CD4-positive, alpha-beta T cell (primary cell): ENCODE data around the gene PSMD9. TPM values are rescaled to one million over a fixed set of nuclear protein-coding genes. Genes with fewer than 3 reads are reported as not detected.
A peak's percentile ranks its signal among the peaks of the same experiment; 100 is the strongest.

Experiments used
- ATAC-seq: fragments of 200-7000 bp; cut with Tn5 transposase; one replicate; pipeline ENCODE4 v1.10.0; 2022; ENCODE audit warnings: mild to moderate bottlenecking; ENCODE audit not compliant: poor library complexity
- CTCF ChIA-PET: fragments of 350-600 bp; sonication (Branson Sonifier 250); formaldehyde crosslinking; loops from one replicate; lab custom pipeline; 2021; ENCODE audit warnings: antibody characterized with exemption, inconsistent platforms; lab: Charles Lee
- POLR2A ChIA-PET: fragments of 350-600 bp; sonication (Branson Sonifier 250); formaldehyde crosslinking; loops from one replicate; lab custom pipeline; 2021; ENCODE audit warnings: antibody characterized with exemption, inconsistent platforms; lab: Charles Lee
- DNase-seq, 14 experiments: peaks; one replicate each; pipeline ENCODE4 v3.0.0-alpha.2; 2013 to 2020; ENCODE audit warnings: mixed read lengths in 2 of 14
- H3K27ac ChIP-seq, 2 donors: one replicate each; pipeline versions ENCODE4 v1.5.1 to v1.7.0; 2013; ENCODE audit warnings: low read length in 2 of 2, low read depth in 1 of 2, mild to moderate bottlenecking in 1 of 2
- H3K27me3 ChIP-seq, 2 experiments: 1 replicate in 1 of 2; 2 replicates in 1 of 2; pipeline versions ENCODE4 v1.6.1 to v1.7.0; 2013; ENCODE audit warnings: low read length in 2 of 2, control low read depth in 1 of 2, mild to moderate bottlenecking in 1 of 2, moderate library complexity in 1 of 2; ENCODE audit not compliant: insufficient read depth in 2 of 2, control insufficient read depth in 1 of 2
- H3K36me3 ChIP-seq: one replicate; pipeline ENCODE4 v1.6.1; 2013; ENCODE audit warnings: low read length, control low read depth; ENCODE audit not compliant: insufficient read depth
- H3K4me1 ChIP-seq: one replicate; pipeline ENCODE4 v1.6.1; 2013; ENCODE audit warnings: low read length, control low read depth; ENCODE audit not compliant: insufficient read depth
- H3K4me3 ChIP-seq: one replicate; pipeline ENCODE4 v1.5.1; 2013; ENCODE audit warnings: mild to moderate bottlenecking, low read length, moderate library complexity
- H3K9me3 ChIP-seq, 2 experiments: 1 replicate in 1 of 2; 2 replicates in 1 of 2; pipeline versions ENCODE4 v1.6.1 to v1.7.0; 2013; ENCODE audit warnings: low read length in 2 of 2, mild to moderate bottlenecking in 2 of 2, control low read depth in 1 of 2, moderate library complexity in 1 of 2; ENCODE audit not compliant: control insufficient read depth in 1 of 2, insufficient read depth in 1 of 2
- H3K27ac Mint-ChIP-seq: one replicate; pipeline ENCODE4 v1.8.0; 2020; ENCODE audit warnings: mixed read lengths
- H3K27me3 Mint-ChIP-seq: one replicate; pipeline ENCODE4 v1.8.0; 2021; ENCODE audit warnings: mixed read lengths
- H3K36me3 Mint-ChIP-seq: one replicate; pipeline ENCODE4 v1.8.0; 2021; ENCODE audit warnings: low read depth, mixed read lengths
- H3K4me1 Mint-ChIP-seq: one replicate; pipeline ENCODE4 v1.8.0; 2021; ENCODE audit warnings: low read depth, mixed read lengths
- H3K4me3 Mint-ChIP-seq: one replicate; pipeline ENCODE4 v1.8.0; 2020; ENCODE audit warnings: mild to moderate bottlenecking, mixed read lengths
- H3K9me3 Mint-ChIP-seq: one replicate; pipeline ENCODE4 v1.8.0; 2020; ENCODE audit warnings: mixed read lengths
- intact Hi-C, 2 experiments: fragments of 100-400 bp; cut with DNase I in 1 of 2; cut with micrococcal nuclease in 1 of 2; formaldehyde crosslinking; loops; one replicate each; pipeline versions ENCODE4 v1.15.1 to v1.9.0; 2023 to 2025; cut with DNase I, micrococcal nuclease
- total RNA-seq, 174 experiments: library from RNA in 2 of 174; stranded (reverse) in 2 of 174; gene quantifications; one replicate each; pipeline ENCODE4 v1.2.3 and lab custom pipeline; 2021 to 2026
- TF ChIP-seq, protein P1 (sequence below): fragments of 200-600 bp; IDR thresholded peaks from one replicate; pipeline ENCODE4 v1.8.0; 2022; ENCODE audit warnings: antibody characterized with exemption, mild to moderate bottlenecking

The PSMD9 gene
- total RNA-seq, 2 experiments from 2014 or later, result 29.5 to 31.8 TPM

- no peak for ATAC-seq
- H3K9me3 ChIP-seq, result no peaks in the 10 kb centered on the region
- H3K27ac ChIP-seq, result peak overlapping the region; percentile 21 to 44
- H3K27ac Mint-ChIP-seq, result peak overlapping the region; percentile 77
- no peaks in the 10 kb centered on the region for H3K27me3 ChIP-seq
- no peaks in the 10 kb centered on the region for H3K36me3 Mint-ChIP-seq
- intact Hi-C loops, result loop anchor here (1.0 to 5.0 kb wide), 4 partner anchors 45 to 127 kb away; partner anchors contain the start of genes PSMD9 (in 2 of the 2) and TMEM120B (in 1 of the 2)
- peaks cover 14% of the 10 kb centered on the region for H3K4me1 Mint-ChIP-seq
- peak overlapping the region; percentile 94 for H3K4me3 Mint-ChIP-seq
- no peaks in the 10 kb centered on the region for H3K36me3 ChIP-seq
- H3K27me3 Mint-ChIP-seq, result no peaks in the 10 kb centered on the region
- DNase-seq, result no peak
- POLR2A ChIA-PET, result interaction anchor here (0.6 to 2.0 kb wide), 6 partner anchors 12 to 53 kb away, joined by 4 to 5 read pairs (median 4); partner anchors contain the start of genes PSMD9 and RHOF
- TF ChIP-seq, protein P1, sequence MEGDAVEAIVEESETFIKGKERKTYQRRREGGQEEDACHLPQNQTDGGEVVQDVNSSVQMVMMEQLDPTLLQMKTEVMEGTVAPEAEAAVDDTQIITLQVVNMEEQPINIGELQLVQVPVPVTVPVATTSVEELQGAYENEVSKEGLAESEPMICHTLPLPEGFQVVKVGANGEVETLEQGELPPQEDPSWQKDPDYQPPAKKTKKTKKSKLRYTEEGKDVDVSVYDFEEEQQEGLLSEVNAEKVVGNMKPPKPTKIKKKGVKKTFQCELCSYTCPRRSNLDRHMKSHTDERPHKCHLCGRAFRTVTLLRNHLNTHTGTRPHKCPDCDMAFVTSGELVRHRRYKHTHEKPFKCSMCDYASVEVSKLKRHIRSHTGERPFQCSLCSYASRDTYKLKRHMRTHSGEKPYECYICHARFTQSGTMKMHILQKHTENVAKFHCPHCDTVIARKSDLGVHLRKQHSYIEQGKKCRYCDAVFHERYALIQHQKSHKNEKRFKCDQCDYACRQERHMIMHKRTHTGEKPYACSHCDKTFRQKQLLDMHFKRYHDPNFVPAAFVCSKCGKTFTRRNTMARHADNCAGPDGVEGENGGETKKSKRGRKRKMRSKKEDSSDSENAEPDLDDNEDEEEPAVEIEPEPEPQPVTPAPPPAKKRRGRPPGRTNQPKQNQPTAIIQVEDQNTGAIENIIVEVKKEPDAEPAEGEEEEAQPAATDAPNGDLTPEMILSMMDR, result no peak
- peak overlapping the region; percentile 85 for H3K4me3 ChIP-seq
- CTCF ChIA-PET, result interaction anchor here (0.6 to 4.5 kb wide), 5 partner anchors 29 to 296 kb away, joined by 3 to 44 read pairs (median 4); partner anchors contain the start of genes ORAI1 and RHOF
- no peaks in the 10 kb centered on the region for H3K9me3 Mint-ChIP-seq
- H3K4me1 ChIP-seq, result peaks cover 18% of the 10 kb centered on the region
These were observed 48.4 kb upstream of the PSMD9 start for GRCh38 chr12:121839993-121840761.

DNA sequence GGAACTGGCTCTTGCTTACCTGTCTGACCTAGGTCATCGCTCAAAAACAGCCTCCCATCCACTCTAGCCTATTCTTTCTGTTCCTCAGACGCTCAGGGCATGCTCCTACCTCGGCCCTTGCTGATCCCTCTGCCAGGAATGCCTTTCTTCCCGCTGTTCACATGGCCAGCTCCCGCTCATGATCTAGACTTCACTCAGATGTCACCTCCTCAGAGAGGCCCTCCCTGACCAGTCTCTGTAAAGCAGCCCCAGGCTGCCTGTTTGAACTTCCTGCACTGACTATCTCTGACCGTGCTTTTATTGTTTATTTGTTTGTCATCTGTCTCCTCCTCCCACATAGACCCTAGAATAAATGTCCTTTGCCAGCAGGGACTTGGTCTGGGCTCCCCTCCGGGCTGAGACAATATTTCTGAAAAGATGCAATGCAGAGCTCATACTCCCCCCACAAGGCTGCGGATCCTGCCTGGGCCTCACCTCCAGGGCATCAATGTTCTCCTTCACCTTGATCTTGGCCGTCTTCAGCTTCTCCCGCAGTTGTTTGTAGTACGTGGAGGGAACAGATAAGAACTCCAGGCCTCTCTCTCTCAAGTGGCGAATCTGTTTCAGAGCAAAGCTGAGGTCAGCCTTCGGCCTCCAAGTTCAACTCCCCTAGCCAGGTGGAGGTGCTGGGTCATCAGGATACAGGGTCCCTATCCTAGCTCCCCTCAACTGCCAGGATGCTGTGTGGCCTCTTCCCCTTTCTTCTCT, 45.2 kb upstream of the PSMD9 start:
- TF ChIP-seq, protein P1, result no peak
- DNase-seq (no peak), ATAC-seq (no peak)
- no peak overlapping the region for H3K4me3 Mint-ChIP-seq
- POLR2A ChIA-PET, result interaction anchor here (0.6 to 1.7 kb wide), 2 partner anchors 9 to 45 kb away, joined by 4 read pairs; partner anchors contain the start of gene PSMD9
- H3K27me3 Mint-ChIP-seq, result no peaks in the 10 kb centered on the region
- Histone ChIP-seq H3K36me3 (no peaks in the 10 kb centered on the region), H3K27ac (no peak overlapping the region), H3K4me1 (peaks cover 18% of the 10 kb centered on the region), H3K4me3 (no peak overlapping the region), H3K27me3 (no peaks in the 10 kb centered on the region), H3K9me3 (no peaks in the 10 kb centered on the region)
- H3K9me3 Mint-ChIP-seq, result no peaks in the 10 kb centered on the region
- peaks cover 14% of the 10 kb centered on the region for H3K4me1 Mint-ChIP-seq
- H3K36me3 Mint-ChIP-seq, result no peaks in the 10 kb centered on the region
- intact Hi-C loops, result no loop called here
- CTCF ChIA-PET, result interaction anchor here (0.9 to 1.7 kb wide), 2 partner anchors 45 to 49 kb away, joined by 3 to 4 read pairs; partner anchors contain the start of gene PSMD9
- no peak overlapping the region for H3K27ac Mint-ChIP-seq

GRCh38 chr12:121845701-121846100, 42.9 kb upstream of the PSMD9 start:
- no peaks in the 10 kb centered on the region for H3K27me3 Mint-ChIP-seq
- ATAC-seq, result no peak
- no peaks in the 10 kb centered on the region for H3K9me3 Mint-ChIP-seq
- no peaks in the 10 kb centered on the region for H3K9me3 ChIP-seq
- no peak overlapping the region for H3K27ac Mint-ChIP-seq
- TF ChIP-seq, protein P1, result no peak
- no peaks in the 10 kb centered on the region for H3K36me3 ChIP-seq
- H3K36me3 Mint-ChIP-seq, result no peaks in the 10 kb centered on the region
- CTCF ChIA-PET, result no interaction called here
- intact Hi-C loops, result no loop called here
- H3K27me3 ChIP-seq, result no peaks in the 10 kb centered on the region
- DNase-seq, result no peak
- POLR2A ChIA-PET, result no interaction called here
- H3K27ac ChIP-seq, result no peak overlapping the region
- H3K4me3 Mint-ChIP-seq, result no peak overlapping the region
- H3K4me1 Mint-ChIP-seq, result no peaks in the 10 kb centered on the region
- no peak overlapping the region for H3K4me3 ChIP-seq
- peaks cover under 1% of the 10 kb centered on the region for H3K4me1 ChIP-seq
